Stimulated activated CD8-positive, alpha-beta memory T cell treated with anti-CD3 and anti-CD28 coated beads, Interleukin-4, amount 100 ng/mL, for 4 hours (primary cell): ENCODE data around the gene HS3ST2.
"Not testable (repeated sequence)": the region's sequence is repeated elsewhere in the genome, so short reads cannot be mapped to it uniquely, and the experiment has no call there.

ENCODE experiments used
- DNase-seq, 2 donors: peaks; one replicate each; pipeline ENCODE4 v3.0.0-alpha.2; 2020; ENCODE audit warnings: low read depth in 2 of 2, low spot score in 1 of 2

HS3ST2 gene

DNA sequence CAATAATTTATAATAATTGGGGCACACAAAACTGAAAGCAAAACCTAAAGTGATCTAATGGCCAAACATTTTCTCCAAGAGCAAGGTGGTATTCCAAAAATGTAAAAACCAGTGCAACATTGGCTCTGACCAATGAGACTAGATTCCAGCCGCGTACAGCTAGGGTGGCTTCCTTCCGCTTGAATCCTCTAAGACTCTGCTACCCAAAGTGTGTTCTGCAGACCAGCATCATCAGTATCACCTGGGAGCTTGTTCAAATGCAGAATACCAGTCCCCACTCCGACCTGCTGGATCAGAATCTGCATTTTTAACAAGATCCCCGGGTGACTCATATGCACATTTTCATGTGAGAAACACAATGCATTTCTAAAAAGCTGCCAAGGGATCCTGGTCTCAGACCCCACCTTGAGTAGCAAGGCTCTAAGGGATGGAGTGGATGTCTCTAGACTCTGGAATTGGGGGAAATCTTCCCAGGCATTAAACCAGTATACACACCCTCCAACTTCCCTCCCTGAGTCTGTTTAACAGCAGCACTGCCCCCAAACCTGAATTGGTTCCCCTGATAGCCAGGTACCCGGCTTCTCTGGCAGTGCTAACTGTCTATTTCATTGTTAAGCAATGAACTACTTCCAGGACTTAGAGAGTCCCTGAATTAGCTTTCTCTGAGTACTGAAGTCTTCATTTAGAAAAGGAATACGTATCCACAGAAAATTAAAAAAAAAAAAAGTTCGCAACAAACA, 118.2 kb downstream of the HS3ST2 start:
- DNase-seq = no peak

DNA sequence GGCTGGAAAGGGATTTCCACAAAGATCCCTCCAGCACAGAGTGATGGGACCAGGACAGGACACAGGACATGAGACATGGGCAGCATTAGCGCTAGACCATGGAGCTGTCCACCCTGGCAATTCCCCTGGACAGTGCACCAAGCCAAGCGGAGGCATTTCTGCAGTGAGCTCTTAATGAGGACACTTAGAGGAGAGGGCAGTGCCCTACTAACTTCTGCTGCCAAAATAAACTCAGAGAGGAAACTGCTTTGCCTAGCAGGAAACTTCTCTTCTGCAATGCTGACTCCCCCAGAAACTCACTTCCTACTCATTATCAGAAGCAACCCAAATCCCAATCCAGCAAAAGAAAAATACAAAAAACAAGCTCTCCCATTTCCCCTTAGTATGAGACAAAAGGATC, 119.2 kb downstream of the HS3ST2 start:
- DNase-seq = no peak

DNA sequence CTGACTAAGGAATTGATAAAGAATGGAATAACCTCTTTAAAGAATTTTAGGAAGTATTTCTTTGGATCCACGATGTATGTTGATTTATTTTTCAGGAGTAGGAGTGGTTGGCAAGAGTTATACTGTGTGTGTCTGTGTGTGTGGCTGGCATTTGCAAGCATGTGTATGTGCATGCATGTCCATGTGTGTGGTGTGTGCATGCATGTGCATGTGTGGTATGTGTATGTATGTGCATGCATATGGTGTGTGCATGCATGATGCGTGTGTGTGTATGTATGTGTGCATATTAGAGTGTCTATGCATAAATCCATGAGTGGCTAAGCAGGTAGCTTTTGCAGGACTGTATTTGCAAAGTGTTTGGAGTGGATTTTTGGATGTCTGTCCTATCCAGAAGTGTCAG, 120.8 kb downstream of the HS3ST2 start:
- DNase-seq = no peak

GRCh38 chr16:22937169-22937568, 123.2 kb downstream of the HS3ST2 start:
- DNase-seq = no peak

- no peak for DNase-seq
Measured at GRCh38 chr16:22938647-22939046, 124.7 kb downstream of the HS3ST2 start.

DNA sequence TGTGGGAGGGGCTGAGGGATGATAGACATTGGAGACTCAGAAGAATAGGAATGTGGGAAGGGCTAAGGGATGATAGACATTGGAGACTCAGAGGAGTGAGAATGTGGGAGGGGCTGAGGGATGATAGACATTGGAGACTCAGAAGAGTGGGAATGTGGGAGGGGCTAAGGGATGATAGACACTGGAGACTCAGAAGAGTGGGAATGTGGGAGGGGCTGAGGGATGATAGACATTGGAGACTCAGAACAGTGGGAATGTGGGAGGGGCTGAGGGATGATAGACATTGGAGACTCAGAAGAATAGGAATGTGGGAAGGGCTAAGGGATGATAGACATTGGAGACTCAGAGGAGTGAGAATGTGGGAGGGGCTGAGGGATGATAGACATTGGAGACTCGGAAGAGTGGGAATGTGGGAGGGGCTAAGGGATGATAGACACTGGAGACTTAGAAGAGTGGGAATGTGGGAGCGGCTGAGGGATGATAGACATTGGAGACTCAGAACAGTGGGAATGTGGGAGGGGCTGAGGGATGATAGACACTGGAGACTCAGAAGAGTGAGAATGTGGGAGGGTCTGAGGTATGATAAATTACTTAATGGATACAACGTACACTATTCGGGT, 125.9 kb downstream of the HS3ST2 start:
- not testable (repeated sequence) for DNase-seq

DNA sequence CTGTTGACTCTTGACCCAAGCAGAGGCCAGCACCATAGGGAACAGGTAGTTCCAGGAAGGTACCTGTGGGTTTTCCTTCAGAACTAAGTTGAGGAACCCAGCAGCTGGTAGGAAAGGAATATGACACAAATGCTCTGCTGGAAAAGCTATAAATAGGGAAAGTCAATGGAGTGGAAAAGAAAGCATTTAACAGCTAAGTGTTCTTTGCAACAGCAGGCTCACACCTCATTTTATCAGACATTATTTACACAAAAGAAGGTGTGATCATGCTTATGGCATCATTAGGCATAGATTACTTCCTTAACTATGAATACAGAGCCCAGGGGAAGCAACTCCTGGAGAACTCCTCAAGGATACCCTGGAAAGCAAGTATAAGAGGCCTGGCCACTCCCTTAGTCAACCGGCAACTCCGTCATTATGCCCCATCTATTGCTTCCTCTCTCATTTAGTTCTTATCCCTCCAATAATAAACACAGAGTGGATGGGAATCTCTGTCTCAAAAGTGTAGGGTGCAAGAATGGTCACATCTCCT, 128.1 kb downstream of the HS3ST2 start:
- no peak for DNase-seq

- no peak for DNase-seq
Measured at GRCh38 chr16:22942811-22943210, 128.8 kb downstream of the HS3ST2 start.

- no peak for DNase-seq
Measured at GRCh38 chr16:22945361-22945760, 131.4 kb downstream of the HS3ST2 start.

DNA sequence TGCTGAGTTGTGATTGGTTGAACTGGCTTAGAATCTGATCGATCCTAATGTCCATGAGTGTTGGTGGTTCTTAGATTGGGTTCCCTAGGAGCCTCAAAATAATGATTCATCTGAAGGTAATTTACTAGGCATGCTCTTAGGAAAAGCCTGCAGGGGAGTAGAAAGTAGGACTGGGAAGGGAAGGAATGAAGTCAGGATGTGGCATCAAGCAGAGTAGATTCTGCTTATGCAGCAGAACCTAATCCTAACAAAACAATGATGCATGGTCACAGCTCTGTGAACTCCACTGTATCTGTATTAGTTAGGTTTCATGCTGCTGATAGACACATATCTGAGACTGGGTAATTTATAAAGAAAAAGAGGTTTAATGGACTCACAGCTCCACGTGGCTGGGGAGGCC, 132.5 kb downstream of the HS3ST2 start:
- no peak for DNase-seq

DNA sequence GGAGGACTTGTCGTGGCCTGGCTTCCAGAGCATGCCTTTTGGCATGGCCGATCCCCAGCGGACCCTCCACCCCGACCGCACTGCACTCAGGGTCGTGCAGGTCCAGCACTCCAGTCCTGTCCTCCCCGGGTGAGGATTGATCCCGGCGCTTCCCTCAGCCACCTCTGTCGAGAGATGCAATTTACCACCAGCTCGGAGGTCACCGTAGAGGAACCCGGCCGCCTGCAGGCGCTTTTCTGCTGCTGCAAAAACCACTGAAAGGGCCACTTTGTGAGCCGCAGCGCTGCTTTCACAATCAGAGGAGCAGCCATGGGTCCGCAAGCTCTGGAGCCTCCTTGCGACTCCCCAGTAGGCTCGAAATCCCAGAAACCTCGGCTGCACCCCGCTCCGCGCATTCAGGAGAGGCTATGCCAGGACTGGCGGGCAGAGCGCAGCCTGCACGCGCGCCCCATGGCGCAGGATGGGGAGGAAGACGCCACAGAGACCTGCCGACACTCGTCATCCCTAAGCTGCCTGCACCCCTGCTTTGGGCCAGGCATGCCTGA, 134.2 kb downstream of the HS3ST2 start:
- no peak for DNase-seq

DNA sequence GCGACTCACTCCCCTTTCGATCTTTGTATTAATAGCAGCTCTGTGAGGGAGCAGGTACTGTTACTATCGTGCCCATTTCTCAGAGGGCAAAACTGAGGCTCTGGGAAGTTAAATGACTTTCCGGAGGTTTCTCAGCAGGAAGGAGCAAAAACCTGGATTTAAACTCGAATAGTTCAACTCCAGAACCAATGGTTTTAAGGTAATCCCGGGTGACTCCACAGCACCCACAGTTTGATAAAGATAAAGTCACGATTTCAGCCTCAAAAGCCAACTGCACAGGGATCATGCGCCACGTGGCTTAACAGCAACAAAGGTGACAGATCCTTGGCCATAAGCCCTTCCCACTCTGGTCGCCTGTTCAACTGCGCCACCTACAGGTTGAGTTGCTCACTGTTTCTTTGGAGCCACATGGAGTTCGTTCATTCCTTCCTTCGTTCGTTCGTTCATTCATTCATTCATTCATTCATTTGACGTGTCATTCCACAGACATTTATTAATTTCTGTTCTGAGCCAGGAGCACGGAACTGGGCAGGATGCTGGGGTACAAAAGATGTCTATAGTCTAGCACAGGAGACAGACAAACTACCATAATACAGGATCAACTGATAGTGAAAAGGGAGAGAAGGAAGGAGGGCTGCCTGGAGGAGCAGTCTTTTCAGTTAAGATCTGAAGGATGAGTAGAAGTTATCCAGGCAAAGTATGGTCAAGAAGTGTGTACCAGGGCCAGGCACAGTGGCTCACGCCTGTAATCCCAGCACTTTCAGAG, 134.8 kb downstream of the HS3ST2 start:
- DNase-seq = no peak

DNA sequence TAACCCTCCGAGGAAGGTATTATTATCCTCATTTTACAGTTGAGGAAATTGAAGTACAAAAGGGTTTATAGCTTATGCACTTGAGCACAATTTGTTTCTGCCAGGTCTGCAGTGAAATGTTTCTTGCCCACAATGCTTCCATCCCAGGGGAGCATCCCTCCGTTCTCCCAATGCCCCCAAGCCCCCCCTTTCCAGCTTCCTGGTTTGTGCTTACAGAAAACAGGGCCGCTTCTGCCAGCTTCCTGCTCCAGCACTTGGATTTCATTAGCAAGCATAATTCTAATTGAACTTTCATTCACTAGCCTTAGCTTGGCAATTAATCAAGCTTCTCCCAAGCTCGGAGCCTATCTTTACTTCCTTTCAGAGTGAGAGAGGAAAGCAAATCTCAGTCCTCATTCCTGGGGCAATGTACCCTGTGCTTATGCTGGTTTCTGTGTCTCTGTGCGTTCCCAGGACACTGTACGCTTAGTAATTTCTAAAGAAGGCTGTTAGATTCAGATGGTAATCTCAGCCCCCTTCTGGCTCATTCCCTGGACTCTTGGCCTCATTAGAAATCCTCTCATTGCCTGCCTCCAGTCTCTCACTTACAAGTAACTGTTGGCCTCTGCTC, 141.6 kb downstream of the HS3ST2 start:
- no peak for DNase-seq

- no peak for DNase-seq
Measured at GRCh38 chr16:22961206-22961605, 147.2 kb downstream of the HS3ST2 start.

DNA sequence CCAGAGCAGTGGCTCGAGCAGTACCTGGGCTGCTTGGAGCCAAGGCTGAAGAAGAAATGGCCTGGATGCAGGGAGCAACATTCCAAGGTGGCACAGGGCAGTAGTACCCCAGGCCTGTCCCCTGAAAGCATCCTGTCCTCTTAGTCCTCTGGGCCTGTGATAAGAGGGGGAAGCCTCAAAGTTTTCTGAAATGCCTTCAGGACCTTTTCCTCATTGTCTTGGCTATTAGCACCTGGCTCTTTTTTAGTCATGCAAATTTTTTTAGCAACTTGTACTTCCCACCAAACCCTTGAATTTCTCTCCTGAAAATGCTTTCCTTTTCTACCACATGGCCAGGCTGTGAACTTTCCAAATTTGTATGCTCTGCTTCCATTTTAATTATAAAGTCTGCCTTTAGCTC, 148.9 kb downstream of the HS3ST2 start:
- no peak for DNase-seq
